ENCODE results near the gene FBLN2. TPM values are rescaled to one million over a fixed set of nuclear protein-coding genes. Genes with fewer than 3 reads are reported as not detected.

Gene FBLN2
- total RNA-seq, 1 experiment from 2014 or later, result 0.39 TPM

DNA sequence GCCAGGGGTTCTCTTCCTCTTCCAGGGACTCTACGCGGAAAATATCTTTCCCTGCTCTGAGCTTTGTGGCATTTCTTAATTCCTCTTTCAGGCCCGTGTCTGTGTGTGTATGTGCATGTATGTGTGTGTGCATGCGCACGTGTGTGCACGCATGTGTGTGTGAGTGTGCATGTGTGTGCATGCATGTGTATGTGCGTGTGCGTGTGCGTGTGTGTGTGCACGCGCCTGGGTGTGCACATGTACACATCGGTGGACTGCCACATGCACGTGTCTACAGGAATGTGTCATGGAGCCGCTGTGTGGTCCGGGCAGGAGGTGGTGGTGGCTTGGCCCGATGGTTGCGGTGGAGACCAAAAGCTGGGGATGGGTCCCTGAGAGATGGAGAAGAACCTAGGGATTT, 133.0 kb downstream of the FBLN2 start:
- RAD21 ChIA-PET (ENCODE audit: low non-redundant PET in 1 of 2, low total read pairs in 2 of 2, uncharacterized antibody in 2 of 2, unreplicated experiment in 2 of 2), result no interaction called here
- Histone ChIP-seq H3K27me3 (ENCODE audit: insufficient read depth, low read length) (peaks cover 21% of the 10 kb centered on the region; the same call in 1 of the 2 replicates), H3K4me2 (ENCODE audit: low read length) (no peak overlapping the region), H3K9me2 (ENCODE audit: insufficient read depth) (no peaks in the 10 kb centered on the region), H4K20me1 (ENCODE audit: insufficient read depth) (no peaks in the 10 kb centered on the region), H3K4me1 (ENCODE audit: control insufficient read depth in 1 of 2, insufficient read depth in 2 of 2, low read length in 2 of 2) (no peaks in the 10 kb centered on the region), H3K36me3 (ENCODE audit: control insufficient read depth in 1 of 2, insufficient read depth in 2 of 2, low read length in 2 of 2) (no peaks in the 10 kb centered on the region), H3K9me3 (ENCODE audit: control insufficient read depth in 1 of 2, insufficient read depth in 1 of 2, low read depth in 1 of 2, low read length in 2 of 2) (no peaks in the 10 kb centered on the region), H3K79me2 (ENCODE audit: insufficient read depth, low read length) (no peaks in the 10 kb centered on the region), H3K4me3 (replicated peaks in 1 of 2; ENCODE audit: low read depth in 1 of 2, low read length in 2 of 2) (no peak overlapping the region), H3K27ac (ENCODE audit: low read depth, low read length) (no peak overlapping the region), H3K9ac (ENCODE audit: low read length) (no peak overlapping the region), H2AFZ (ENCODE audit: low read depth, low read length, poor library complexity, severe bottlenecking) (no peak overlapping the region)
- intact Hi-C loops (cut with micrococcal nuclease), result no loop called here
- ATAC-seq, result no peak
- no peak for DNase-seq (ENCODE audit: low read depth, low spot score)
- POLR2A ChIA-PET, result no interaction called here
- CTCF ChIA-PET, result no interaction called here
- no TSS peak for BruUV-seq (replicated peaks)
- TF ChIP-seq ZNF274 (IDR thresholded peaks at IDR 0.05; ENCODE audit: low read depth, low read length) (no peak), ELF1 (IDR thresholded peaks at IDR 0.05; ENCODE audit: borderline replicate concordance, low read depth) (no peak), YY1 (IDR thresholded peaks at IDR 0.05; ENCODE audit: extremely low read depth, insufficient replicate concordance, low read depth, low read length) (no peak), SRF (IDR thresholded peaks at IDR 0.05; ENCODE audit: low read depth) (no peak), SIN3A (IDR thresholded peaks at IDR 0.05; ENCODE audit: low read depth) (no peak), EZH2 (IDR thresholded peaks at IDR 0.05) (no peak)

DNA sequence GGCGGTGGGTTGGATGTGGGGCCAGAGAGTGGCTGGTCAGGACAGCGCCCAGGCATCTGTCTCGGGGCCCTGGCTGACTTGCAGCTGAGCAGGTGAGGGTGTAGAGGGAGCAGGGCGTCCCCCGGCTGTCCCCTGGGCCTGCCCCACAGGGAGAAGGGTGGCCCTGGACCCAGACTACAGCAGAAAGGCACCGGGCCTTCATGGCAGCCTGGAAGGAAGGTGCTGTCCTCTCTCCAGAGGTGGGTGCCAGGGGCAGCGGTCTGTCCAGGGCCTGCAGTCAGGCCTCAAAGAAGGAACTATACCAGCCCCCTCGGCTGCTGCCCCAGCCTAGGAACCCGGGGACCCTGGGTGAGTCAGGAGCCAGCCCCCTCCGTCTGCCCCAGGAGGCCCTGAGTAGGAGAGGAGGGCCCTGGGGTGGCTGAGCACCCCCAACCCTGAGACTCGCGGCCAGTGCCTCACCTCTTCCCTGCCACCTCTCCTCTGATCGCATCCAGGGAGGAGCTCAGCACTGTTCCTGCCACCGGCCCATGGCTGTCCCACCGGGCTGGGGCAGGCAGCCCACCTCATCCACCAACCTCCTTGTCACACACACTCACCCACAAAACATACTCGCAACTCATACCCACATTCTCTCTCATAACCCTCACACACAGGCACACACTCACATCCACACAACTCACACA, 133.5 kb downstream of the FBLN2 start:
- H3K9me3 ChIP-seq (ENCODE audit: control insufficient read depth in 1 of 2, insufficient read depth in 1 of 2, low read depth in 1 of 2, low read length in 2 of 2), result no peaks in the 10 kb centered on the region
- no TSS peak for BruUV-seq (replicated peaks)
- no peak for TF ChIP-seq ZNF274 (IDR thresholded peaks at IDR 0.05; ENCODE audit: low read depth, low read length)
- TF ChIP-seq REST (IDR thresholded peaks at IDR 0.05; ENCODE audit: low read depth), result no peak
- TF ChIP-seq ZFX (IDR thresholded peaks at IDR 0.05), result no peak
- TF ChIP-seq SIN3A (IDR thresholded peaks at IDR 0.05; ENCODE audit: low read depth), result no peak
- no peak for TF ChIP-seq SP1 (IDR thresholded peaks at IDR 0.05; ENCODE audit: low read depth)
- TF ChIP-seq TCF7L2 (IDR thresholded peaks at IDR 0.05; ENCODE audit: borderline replicate concordance, extremely low read depth, insufficient read depth, insufficient read length), result no peak
- TF ChIP-seq, protein P1, sequence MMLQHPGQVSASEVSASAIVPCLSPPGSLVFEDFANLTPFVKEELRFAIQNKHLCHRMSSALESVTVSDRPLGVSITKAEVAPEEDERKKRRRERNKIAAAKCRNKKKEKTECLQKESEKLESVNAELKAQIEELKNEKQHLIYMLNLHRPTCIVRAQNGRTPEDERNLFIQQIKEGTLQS (IDR thresholded peaks at IDR 0.05), result no peak
- no peak for TF ChIP-seq CEBPB (IDR thresholded peaks at IDR 0.05; ENCODE audit: low read depth)
- no peak for TF ChIP-seq FOSL1 (IDR thresholded peaks at IDR 0.05; ENCODE audit: low read depth)
- TF ChIP-seq EZH2 (IDR thresholded peaks at IDR 0.05), result no peak
- no peak for TF ChIP-seq EGR1 (IDR thresholded peaks at IDR 0.05; ENCODE audit: low read depth)
- TF ChIP-seq RAD21 (IDR thresholded peaks at IDR 0.05; ENCODE audit: low read depth), result no peak
- no peak for TF ChIP-seq POLR2AphosphoS5 (IDR thresholded peaks at IDR 0.05; ENCODE audit: low read depth, low read length)
- TF ChIP-seq EZH2phosphoT487 (IDR thresholded peaks at IDR 0.05; ENCODE audit: borderline replicate concordance), result no peak
- TF ChIP-seq POLR2A (IDR thresholded peaks at IDR 0.05; ENCODE audit: borderline replicate concordance, extremely low read depth, insufficient read depth, insufficient read length), result no peak
- no peak overlapping the region for H3K27ac ChIP-seq (ENCODE audit: low read depth, low read length)
- no peak for DNase-seq (ENCODE audit: low read depth, low spot score)
- no peaks in the 10 kb centered on the region for H3K36me3 ChIP-seq (ENCODE audit: control insufficient read depth in 1 of 2, insufficient read depth in 2 of 2, low read length in 2 of 2)
- H3K9me2 ChIP-seq (ENCODE audit: insufficient read depth), result no peaks in the 10 kb centered on the region
- CTCF ChIA-PET, result no interaction called here
- H3K4me2 ChIP-seq (ENCODE audit: low read length), result no peak overlapping the region
- no peak overlapping the region for H2AFZ ChIP-seq (ENCODE audit: low read depth, low read length, poor library complexity, severe bottlenecking)
- POLR2A ChIA-PET, result no interaction called here
- no peaks in the 10 kb centered on the region for H3K79me2 ChIP-seq (ENCODE audit: insufficient read depth, low read length)
- intact Hi-C loops (cut with micrococcal nuclease), result no loop called here
- H3K4me3 ChIP-seq (replicated peaks in 1 of 2; ENCODE audit: low read depth in 1 of 2, low read length in 2 of 2), result no peak overlapping the region
- no peaks in the 10 kb centered on the region for H4K20me1 ChIP-seq (ENCODE audit: insufficient read depth)
- no peak for ATAC-seq
- peaks cover 24% of the 10 kb centered on the region; the same call in 1 of the 2 replicates for H3K27me3 ChIP-seq (ENCODE audit: insufficient read depth, low read length)
- RAD21 ChIA-PET (ENCODE audit: low non-redundant PET in 1 of 2, low total read pairs in 2 of 2, uncharacterized antibody in 2 of 2, unreplicated experiment in 2 of 2), result no interaction called here
- no peaks in the 10 kb centered on the region for H3K4me1 ChIP-seq (ENCODE audit: control insufficient read depth in 1 of 2, insufficient read depth in 2 of 2, low read length in 2 of 2)
- no peak overlapping the region for H3K9ac ChIP-seq (ENCODE audit: low read length)

All from HCT116 (cell line).